Measurements from ENCODE around the gene BMP6. TPM values are rescaled to one million over a fixed set of nuclear protein-coding genes. Genes with fewer than 3 reads are reported as not detected.

The BMP6 gene
- polyA plus RNA-seq, 1 experiment: 0.06 TPM

DNA sequence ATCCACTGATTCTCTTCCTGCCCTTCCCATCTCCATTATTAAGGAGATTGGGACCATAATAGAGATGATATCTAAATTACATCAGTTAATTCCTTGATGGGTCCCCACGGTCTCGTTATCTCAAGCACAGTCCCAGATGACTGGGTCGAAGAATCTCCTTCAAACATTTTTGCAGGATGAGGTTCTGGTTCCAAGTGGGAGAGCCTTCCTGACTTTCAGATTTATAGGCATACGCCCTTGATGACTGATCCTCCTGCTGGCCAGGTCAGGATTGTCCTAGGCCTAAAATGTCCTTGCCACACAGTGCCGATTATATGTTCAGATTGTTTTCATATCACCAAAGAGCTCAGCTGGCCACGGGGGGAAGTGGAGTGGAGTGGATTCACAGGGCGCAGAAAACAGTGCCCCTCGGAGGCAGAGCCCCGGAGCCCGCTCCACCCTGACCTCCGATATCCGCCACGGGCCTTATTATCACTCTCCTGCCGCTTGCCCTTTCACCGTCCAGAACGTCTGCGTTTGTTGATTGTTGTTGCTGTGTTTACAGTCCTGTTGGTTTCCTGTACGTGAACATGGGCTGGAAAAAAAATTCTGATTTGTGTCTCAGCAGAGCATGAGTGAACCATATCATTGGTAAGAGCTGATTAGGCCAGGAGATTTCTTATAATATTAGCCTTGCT is 8.9 kb downstream of the BMP6 start:
- ChIA-PET CTCF (no interaction called here), POLR2A (no interaction called here)
- TF ChIP-seq, protein P1, sequence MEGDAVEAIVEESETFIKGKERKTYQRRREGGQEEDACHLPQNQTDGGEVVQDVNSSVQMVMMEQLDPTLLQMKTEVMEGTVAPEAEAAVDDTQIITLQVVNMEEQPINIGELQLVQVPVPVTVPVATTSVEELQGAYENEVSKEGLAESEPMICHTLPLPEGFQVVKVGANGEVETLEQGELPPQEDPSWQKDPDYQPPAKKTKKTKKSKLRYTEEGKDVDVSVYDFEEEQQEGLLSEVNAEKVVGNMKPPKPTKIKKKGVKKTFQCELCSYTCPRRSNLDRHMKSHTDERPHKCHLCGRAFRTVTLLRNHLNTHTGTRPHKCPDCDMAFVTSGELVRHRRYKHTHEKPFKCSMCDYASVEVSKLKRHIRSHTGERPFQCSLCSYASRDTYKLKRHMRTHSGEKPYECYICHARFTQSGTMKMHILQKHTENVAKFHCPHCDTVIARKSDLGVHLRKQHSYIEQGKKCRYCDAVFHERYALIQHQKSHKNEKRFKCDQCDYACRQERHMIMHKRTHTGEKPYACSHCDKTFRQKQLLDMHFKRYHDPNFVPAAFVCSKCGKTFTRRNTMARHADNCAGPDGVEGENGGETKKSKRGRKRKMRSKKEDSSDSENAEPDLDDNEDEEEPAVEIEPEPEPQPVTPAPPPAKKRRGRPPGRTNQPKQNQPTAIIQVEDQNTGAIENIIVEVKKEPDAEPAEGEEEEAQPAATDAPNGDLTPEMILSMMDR (IDR thresholded peaks at IDR 0.05; ENCODE audit: insufficient read depth, low read depth, low read length): no peak

DNA sequence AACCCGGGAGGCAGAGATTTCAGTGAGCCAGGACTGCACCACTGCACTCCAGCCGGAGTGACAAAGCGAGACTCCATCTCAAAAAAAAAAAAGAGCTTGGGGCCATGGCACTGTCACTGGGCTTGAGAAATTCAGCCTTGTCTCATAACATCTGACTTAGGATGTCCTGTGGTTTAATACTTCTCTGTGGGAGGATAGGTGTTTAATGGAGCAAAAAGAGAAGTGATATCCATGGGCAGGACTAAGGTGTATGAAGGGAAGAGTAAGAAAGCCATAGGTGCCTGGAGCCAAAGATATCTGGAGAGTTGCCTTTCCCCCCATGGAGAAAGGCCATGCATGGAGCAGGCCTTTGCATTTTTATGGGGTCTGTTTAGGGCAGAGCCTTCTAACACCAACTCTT is 11.2 kb downstream of the BMP6 start:
- CTCF ChIA-PET: no interaction called here
- no peak overlapping the region for H3K4me3 ChIP-seq (ENCODE audit: low read depth, low read length)
- peaks cover 3% of the 10 kb centered on the region; the same call in 1 of the 2 replicates for H3K27me3 ChIP-seq (ENCODE audit: control insufficient read depth, insufficient read depth, low read length)
- no peaks in the 10 kb centered on the region for H3K36me3 ChIP-seq (ENCODE audit: control insufficient read depth, insufficient read depth, low read length)
- no peak for DNase-seq (ENCODE audit: low read depth)
- POLR2A ChIA-PET: no interaction called here
- TF ChIP-seq, protein P1 (IDR thresholded peaks at IDR 0.05; ENCODE audit: insufficient read depth, low read depth, low read length): no peak

More for the DNA sequence above, 8.9 kb downstream of the BMP6 start:
- no peaks in the 10 kb centered on the region for H3K36me3 ChIP-seq (ENCODE audit: control insufficient read depth, insufficient read depth, low read length)
- no peaks in the 10 kb centered on the region; the same call in 1 of the 2 replicates for H3K27me3 ChIP-seq (ENCODE audit: control insufficient read depth, insufficient read depth, low read length)
- H3K4me3 ChIP-seq (ENCODE audit: low read depth, low read length): no peak overlapping the region
- no peak for DNase-seq (ENCODE audit: low read depth)

DNA sequence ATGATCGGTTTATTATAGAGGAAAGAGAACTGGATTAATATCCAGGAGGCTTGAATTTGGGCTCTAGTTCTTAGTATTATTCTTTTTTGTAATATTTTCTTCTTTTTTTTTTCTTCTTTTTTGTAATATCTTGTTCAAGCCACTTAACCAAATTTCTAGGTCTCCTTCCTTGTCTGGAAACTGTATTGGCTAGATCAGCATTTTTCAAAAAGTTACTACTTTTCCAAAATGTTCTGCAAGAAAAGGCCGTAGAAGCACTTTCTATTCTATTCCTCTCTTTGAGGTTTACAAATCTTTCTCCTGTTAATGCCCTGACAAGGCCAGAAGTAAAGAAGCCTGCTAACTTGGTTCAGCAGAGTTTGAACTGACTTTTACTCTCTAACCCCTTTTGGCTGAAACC is 12.0 kb downstream of the BMP6 start:
- H3K36me3 ChIP-seq (ENCODE audit: control insufficient read depth, insufficient read depth, low read length): no peaks in the 10 kb centered on the region
- TF ChIP-seq, protein P1 (IDR thresholded peaks at IDR 0.05; ENCODE audit: insufficient read depth, low read depth, low read length): no peak
- H3K27me3 ChIP-seq (ENCODE audit: control insufficient read depth, insufficient read depth, low read length): peaks cover 5% of the 10 kb centered on the region
- ChIA-PET POLR2A (no interaction called here), CTCF (interaction anchor here (1.1 kb wide), 1 partner anchor 118 kb away, joined by 3 read pairs; no protein-coding TSS in a partner anchor)
- H3K4me3 ChIP-seq (ENCODE audit: low read depth, low read length): no peak overlapping the region
- DNase-seq (ENCODE audit: low read depth): no peak

DNA sequence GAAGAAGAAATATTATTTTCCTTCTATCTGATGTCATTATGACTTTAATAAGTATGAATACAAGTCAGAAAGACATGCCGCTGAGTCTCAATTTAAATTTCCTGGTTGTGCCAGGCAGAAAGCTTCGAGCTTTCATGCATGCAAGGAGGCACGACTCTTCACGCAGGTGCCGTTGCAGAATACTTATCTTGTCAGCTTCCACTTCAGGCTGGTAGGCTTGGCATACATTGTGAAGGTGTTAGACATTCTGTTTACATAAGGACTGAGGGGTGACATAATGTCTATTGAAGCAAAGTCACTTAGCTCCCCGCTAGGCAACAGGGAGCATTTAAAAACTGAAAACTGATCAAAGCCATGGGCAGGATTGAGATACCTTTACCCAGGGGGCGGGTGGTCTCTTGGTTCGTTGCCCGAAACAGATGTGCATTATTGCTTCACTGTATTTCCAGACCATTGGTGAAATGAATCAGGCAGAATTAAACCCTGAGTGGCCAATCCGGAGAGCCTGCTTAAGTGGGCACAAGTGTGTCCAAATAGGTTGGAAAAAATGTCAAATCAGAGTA is 16.4 kb downstream of the BMP6 start:
- Histone ChIP-seq H3K27me3 (ENCODE audit: control insufficient read depth, insufficient read depth, low read length) (peaks cover 7% of the 10 kb centered on the region), H3K4me3 (ENCODE audit: low read depth, low read length) (no peak overlapping the region), H3K36me3 (ENCODE audit: control insufficient read depth, insufficient read depth, low read length) (no peaks in the 10 kb centered on the region)
- no peak for DNase-seq (ENCODE audit: low read depth)
- POLR2A ChIA-PET: no interaction called here
- TF ChIP-seq, protein P1 (IDR thresholded peaks at IDR 0.05; ENCODE audit: insufficient read depth, low read depth, low read length): no peak
- CTCF ChIA-PET: no interaction called here

DNA sequence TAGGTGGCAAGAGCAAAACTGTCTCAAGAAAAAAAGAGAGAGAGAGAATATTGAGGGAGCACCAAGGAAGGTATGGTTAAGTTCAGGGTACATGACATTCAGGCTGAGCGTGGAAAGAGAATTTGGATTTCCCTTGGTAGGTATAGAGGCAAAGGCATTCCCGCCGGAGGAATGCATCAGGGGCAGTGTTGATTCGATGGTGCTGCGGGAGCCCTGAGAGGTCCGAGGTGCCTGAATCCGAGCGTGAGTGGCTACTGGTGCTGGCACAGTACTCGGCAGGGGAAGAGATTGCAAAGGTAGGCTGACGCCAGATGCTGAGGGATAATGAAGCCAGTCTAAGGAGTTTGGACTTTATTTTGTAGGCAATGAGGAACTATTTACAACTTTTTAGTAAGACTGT is 20.0 kb downstream of the BMP6 start:
- no peak for DNase-seq (ENCODE audit: low read depth)
- H3K36me3 ChIP-seq (ENCODE audit: control insufficient read depth, insufficient read depth, low read length): no peaks in the 10 kb centered on the region
- ChIA-PET CTCF (no interaction called here), POLR2A (no interaction called here)
- peaks cover 7% of the 10 kb centered on the region for H3K27me3 ChIP-seq (ENCODE audit: control insufficient read depth, insufficient read depth, low read length)
- H3K4me3 ChIP-seq (ENCODE audit: low read depth, low read length): no peak overlapping the region
- TF ChIP-seq, protein P1 (IDR thresholded peaks at IDR 0.05; ENCODE audit: insufficient read depth, low read depth, low read length): no peak
